ENCODE data around the gene OR6P1.

- TF ChIP-seq CTCF (IDR thresholded peaks at IDR 0.05) = no peak
- no peak for TF ChIP-seq ZFX (IDR thresholded peaks at IDR 0.05; ENCODE audit: borderline replicate concordance)
Observed at GRCh38 chr1:158579733-158580132, 9.4 kb upstream of the OR6P1 start, which contains the start of gene OR10X1.

Data from 22Rv1 (cell line).